ENCODE measurements around the gene CCDC39. TPM values are rescaled to one million over a fixed set of nuclear protein-coding genes. Genes with fewer than 3 reads are reported as not detected.
"Not testable (repeated sequence)": the region's sequence is repeated elsewhere in the genome, so short reads cannot be mapped to it uniquely, and the experiment has no call there.

The CCDC39 gene
- total RNA-seq, 2 donors from 2014 or later = not detected

DNA sequence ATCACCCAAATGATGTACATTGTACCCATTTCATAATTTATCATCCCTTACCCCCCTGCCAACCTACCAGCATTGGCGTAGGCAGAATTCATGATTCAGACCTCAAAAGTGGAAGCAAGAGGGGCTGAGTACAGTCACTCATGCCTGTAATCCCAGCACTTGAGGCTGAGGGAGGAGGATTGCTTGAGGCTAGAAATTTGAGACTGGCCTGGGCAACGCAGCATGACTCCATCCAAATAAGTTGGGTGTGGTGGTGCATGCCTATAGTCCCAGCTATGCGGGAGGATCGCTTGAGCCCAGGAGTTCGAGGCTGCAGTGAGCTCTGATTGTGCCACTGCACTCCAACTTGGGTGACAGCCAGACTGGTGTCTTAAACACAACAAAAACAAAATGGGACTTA is 66.9 kb downstream of the CCDC39 start:
- no peaks in the 10 kb centered on the region for H3K9me3 Mint-ChIP-seq
- peaks cover 5 to 28% of the 10 kb centered on the region in 2 donors for H3K36me3 Mint-ChIP-seq (ENCODE audit: insufficient read depth in 2 of 2)

DNA sequence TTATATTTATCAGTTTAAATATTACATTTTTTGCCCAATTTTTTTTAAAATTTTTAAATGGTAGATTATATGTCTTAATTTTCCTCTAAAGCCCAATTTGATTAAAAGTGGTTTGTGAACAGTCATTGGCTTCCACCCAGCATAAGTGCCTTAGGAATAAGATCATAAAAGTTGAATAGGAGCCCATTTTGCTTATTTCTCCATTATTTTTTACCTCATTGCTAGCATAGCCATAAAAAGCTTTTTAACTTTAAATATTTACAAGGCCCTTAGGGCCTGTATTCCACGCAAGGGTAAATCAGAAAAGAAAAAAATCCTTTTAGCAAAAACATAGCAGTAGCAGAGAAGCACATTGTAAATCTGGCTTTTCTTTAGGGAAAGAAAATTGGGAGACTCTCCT is 68.3 kb downstream of the CCDC39 start:
- ATAC-seq (replicated peaks in 1 of 2) = no peak
- H3K9me3 Mint-ChIP-seq = no peaks in the 10 kb centered on the region
- peaks cover 5 to 32% of the 10 kb centered on the region in 2 donors for H3K36me3 Mint-ChIP-seq (ENCODE audit: insufficient read depth in 2 of 2)
- H3K4me1 Mint-ChIP-seq (ENCODE audit: low read depth) = peaks cover 2% of the 10 kb centered on the region
- H3K27me3 Mint-ChIP-seq (ENCODE audit: low read depth) = no peaks in the 10 kb centered on the region
- no peak for DNase-seq
- peak overlapping the region; percentile 68 for H3K27ac Mint-ChIP-seq
- no peak overlapping the region for H3K4me3 Mint-ChIP-seq

More for the DNA sequence above, 66.9 kb downstream of the CCDC39 start:
- Mint-ChIP-seq H3K4me1 (ENCODE audit: low read depth) (no peaks in the 10 kb centered on the region), H3K27me3 (ENCODE audit: low read depth) (no peaks in the 10 kb centered on the region), H3K4me3 (no peak overlapping the region), H3K27ac (peak overlapping the region; percentile 54)
- DNase-seq (no peak), ATAC-seq (replicated peaks in 1 of 2) (no peak)

DNA sequence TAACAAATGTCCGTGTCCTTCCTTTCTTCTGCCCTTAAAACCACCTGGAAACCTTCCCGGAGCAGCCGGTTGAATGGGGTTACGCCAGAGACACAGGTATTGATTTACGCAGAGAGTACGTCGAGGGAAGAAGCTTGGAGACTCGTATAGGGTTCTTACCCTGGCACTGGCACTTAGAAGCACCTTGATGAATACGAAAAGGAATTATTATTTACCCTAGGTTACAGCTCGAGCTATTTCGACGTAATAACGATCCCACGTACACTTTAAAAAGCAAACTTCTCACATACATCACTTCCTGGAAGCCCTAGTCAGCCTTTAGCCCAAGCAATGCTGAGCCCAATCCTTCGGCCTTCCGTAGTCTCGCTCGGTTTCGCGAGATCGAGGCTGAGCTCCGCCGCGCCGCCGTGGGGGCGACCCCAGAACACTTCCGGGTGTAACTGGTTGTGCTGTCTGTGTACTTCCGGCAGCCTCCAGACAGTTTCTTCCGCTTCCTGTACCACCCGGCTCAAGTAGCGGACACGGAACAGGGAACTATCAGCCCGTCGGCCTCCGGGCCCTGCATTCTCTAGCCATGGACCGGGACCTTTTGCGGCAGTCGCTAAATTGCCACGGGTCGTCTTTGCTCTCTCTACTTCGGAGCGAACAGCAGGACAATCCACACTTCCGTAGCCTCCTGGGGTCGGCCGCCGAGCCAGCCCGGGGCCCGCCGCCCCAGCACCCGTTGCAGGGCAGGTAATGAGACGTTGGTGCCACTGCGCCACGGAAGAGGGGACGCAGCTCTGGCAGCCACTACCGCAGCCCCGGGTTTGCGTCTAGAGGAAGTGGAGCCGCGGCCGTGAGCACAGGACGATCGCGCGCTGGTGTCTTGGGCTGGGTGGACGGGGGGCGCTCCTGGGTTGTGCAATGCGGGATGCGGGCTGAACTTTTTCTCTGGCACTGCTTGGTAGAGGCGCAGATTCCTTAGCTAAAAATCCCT is 77.3 kb downstream of the CCDC39 start, which contains the start of gene TTC14:
TSS of gene TTC14 (plus strand) at position 476 of the 979 bp plus-strand sequence. CDS start at position 575, 99 bp downstream.
- DNase-seq (peak; percentile 94 to 95), ATAC-seq (replicated peaks in 1 of 2) (peak; percentile 96 to 97)
- Mint-ChIP-seq H3K4me1 (ENCODE audit: low read depth) (peaks cover 16% of the 10 kb centered on the region), H3K27ac (peak within 1 kb of the TSS; percentile 93), H3K4me3 (peak within 1 kb of the TSS; percentile 86 to 95), H3K27me3 (ENCODE audit: low read depth) (no peaks in the 10 kb centered on the region), H3K36me3 (ENCODE audit: insufficient read depth in 2 of 2) (peaks cover 12 to 16% of the 10 kb centered on the region in 2 donors), H3K9me3 (peaks cover 1 to 2% of the 10 kb centered on the region in 2 donors)

DNA sequence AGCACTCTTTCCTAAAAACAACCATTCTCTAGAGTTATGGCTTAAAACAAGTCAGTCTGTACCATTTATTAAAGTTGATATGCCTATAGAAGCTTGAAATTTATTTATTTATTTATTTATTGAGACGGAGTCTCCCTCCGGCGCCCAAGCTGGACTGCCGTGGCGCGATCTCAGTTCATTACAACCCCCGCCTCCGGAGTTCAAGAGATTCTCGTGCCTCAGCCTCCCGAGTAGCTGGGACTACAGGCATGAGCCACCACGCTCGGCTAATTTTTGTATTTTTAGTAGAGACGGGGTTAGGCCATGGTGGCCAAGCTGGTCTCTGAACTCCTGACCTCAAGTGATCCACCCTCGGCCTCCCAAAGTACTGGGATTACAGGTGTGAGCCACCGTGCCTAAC is 78.8 kb downstream of the CCDC39 start:
- no peaks in the 10 kb centered on the region for H3K27me3 Mint-ChIP-seq (ENCODE audit: low read depth)
- ATAC-seq (replicated peaks in 1 of 2) (no peak), DNase-seq (no peak)
- peak overlapping the region; percentile 93 for H3K27ac Mint-ChIP-seq
- peaks cover 12% of the 10 kb centered on the region for H3K4me1 Mint-ChIP-seq (ENCODE audit: low read depth)
- H3K9me3 Mint-ChIP-seq = peaks cover 1 to 2% of the 10 kb centered on the region in 2 donors
- peaks cover 10 to 12% of the 10 kb centered on the region in 2 donors for H3K36me3 Mint-ChIP-seq (ENCODE audit: insufficient read depth in 2 of 2)
- peak overlapping the region; percentile 29 to 86 for H3K4me3 Mint-ChIP-seq

DNA sequence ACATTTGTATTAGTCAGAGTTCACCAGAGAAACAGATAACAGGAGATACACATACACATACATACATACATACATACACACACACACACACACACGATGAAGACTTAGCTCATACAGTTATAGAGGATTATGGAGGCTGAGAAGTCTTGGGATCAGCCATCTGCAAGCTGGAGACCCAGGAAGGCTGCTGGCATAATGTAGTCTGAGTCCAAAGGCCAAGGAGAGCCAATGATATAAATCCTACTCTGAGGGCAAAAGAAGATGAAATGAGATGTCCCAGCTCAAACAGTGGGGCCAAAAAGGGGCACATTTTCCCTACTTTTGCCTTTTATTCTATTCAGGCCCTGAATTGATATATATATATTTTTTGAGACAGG is 83.7 kb downstream of the CCDC39 start:
- ATAC-seq (replicated peaks in 1 of 2) = no peak
- Mint-ChIP-seq H3K27me3 (ENCODE audit: low read depth) (peaks cover 13% of the 10 kb centered on the region), H3K4me3 (no peak overlapping the region)

DNA sequence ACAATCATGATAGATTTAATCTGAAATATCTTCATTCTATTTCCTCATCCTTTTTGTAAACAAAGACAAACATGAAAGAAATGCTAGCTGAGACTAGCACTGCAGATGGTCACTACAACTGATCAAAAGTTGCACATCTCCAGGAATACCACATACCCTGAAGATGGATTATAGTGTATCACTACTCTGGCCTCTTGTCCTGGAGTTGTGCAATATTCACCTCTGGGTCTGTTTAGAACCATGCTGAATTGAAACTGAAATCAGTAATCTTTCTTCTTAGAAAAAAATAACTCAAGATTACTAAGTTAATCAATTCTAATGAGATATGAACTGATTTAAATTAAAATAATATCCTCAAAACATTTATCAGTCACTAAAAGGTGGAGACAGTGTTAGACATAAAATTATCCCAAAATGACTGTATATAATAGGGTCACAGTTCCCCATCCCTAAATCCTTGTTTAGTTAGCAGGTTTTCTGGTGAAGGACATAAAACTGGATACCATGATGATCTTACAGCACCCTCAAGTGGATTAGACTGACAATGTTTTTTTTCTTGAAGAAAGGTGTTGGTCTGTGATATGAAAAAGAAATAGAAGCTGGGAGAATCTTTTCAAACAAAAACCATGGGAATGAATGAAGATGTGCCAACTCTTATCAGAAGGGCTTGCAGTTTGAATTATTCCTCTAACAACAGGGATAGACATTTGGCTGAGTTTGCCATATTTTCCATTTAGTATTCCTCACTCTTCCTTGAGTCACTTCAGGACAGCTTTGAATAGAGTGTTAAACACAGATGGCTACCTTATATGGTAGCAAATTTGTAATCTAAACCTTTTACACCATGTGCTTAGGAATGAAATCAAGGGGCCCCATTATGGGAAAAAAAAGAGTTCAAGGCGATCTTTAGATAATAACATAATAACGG is 84.4 kb downstream of the CCDC39 start:
- H3K9me3 Mint-ChIP-seq = no peaks in the 10 kb centered on the region
- no peak for DNase-seq
- no peaks in the 10 kb centered on the region for H3K36me3 Mint-ChIP-seq (ENCODE audit: insufficient read depth in 2 of 2)
- H3K4me3 Mint-ChIP-seq = no peak overlapping the region
- H3K27ac Mint-ChIP-seq = no peak overlapping the region
- peaks cover 13% of the 10 kb centered on the region for H3K27me3 Mint-ChIP-seq (ENCODE audit: low read depth)
- no peaks in the 10 kb centered on the region for H3K4me1 Mint-ChIP-seq (ENCODE audit: low read depth)
- ATAC-seq (replicated peaks in 1 of 2) = no peak

More for the DNA sequence above, 83.7 kb downstream of the CCDC39 start:
- H3K4me1 Mint-ChIP-seq (ENCODE audit: low read depth) = no peaks in the 10 kb centered on the region
- no peaks in the 10 kb centered on the region for H3K9me3 Mint-ChIP-seq
- no peaks in the 10 kb centered on the region for H3K36me3 Mint-ChIP-seq (ENCODE audit: insufficient read depth in 2 of 2)
- H3K27ac Mint-ChIP-seq = no peak overlapping the region
- no peak for DNase-seq

DNA sequence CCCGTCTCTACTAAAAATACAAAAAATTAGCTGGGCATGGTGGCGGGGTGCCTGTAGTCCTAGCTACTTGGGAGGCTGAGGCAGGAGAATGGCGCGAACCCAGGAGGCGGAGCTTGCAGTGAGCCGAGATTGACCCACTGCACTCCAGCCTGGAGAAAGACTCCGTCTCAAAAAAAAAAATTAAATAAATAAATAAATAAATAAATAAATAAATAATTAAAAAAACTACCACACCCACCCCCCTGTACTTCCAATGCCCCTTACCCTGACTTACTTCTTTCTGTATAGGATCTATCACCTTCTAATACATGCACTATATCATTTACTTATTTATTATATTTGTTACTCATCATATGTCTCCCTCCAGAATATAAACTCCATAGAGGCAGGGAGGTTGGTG is 85.7 kb downstream of the CCDC39 start:
- DNase-seq; ATAC-seq (replicated peaks in 1 of 2); H3K27ac Mint-ChIP-seq; H3K4me3 Mint-ChIP-seq; H3K9me3 Mint-ChIP-seq; H3K36me3 Mint-ChIP-seq (ENCODE audit: insufficient read depth in 2 of 2); H3K4me1 Mint-ChIP-seq (ENCODE audit: low read depth): not testable (repeated sequence)
- H3K27me3 Mint-ChIP-seq (ENCODE audit: low read depth) = peaks cover 13% of the 10 kb centered on the region

DNA sequence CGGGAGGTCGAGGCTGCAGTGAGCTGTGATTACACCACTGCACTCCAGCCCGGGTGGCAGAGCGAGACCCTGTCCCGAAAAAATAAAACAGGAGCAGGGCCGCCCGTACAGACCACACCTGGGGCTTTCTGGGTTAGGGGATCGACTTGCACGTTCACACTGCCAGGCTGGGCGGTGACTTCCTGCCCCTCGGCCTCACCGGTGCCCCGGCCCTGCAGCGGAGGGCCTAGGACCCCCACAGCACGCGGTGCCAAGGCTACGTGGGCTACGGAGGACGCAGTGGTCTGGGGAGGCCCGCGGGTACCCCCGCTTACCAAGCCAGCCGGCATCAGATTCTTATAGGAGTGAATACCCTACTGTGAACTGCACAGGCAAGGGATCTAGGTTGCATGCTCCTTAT is 88.9 kb downstream of the CCDC39 start:
- Mint-ChIP-seq H3K4me3 (no peak overlapping the region), H3K27ac (no peak overlapping the region), H3K9me3 (no peaks in the 10 kb centered on the region), H3K27me3 (ENCODE audit: low read depth) (peaks cover 32% of the 10 kb centered on the region), H3K4me1 (ENCODE audit: low read depth) (no peaks in the 10 kb centered on the region), H3K36me3 (ENCODE audit: insufficient read depth in 2 of 2) (no peaks in the 10 kb centered on the region)
- DNase-seq (no peak), ATAC-seq (replicated peaks in 1 of 2) (no peak)

DNA sequence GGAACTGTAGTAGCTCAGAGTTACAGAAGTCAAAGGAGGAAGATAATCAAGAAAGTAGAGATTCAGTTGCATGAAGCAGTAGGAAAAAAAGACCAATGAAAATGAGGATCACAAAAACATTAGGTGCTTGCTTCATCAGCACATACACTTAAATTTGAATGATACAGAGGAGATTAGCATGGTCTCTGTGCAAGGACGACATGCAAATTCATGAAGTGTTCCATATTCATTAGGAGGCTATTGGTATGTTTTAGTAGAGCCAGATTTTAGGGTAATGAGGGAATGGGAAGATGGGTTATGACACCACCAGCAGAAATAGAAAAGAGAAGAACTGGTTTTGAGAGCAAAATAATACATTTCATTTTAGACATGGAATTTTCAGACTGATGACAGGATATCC is 98.4 kb downstream of the CCDC39 start:
- no peak overlapping the region for H3K4me3 Mint-ChIP-seq
- H3K9me3 Mint-ChIP-seq = no peaks in the 10 kb centered on the region
- DNase-seq (no peak), ATAC-seq (replicated peaks in 1 of 2) (no peak)
- H3K27ac Mint-ChIP-seq = no peak overlapping the region
- H3K36me3 Mint-ChIP-seq (ENCODE audit: insufficient read depth in 2 of 2) = no peaks in the 10 kb centered on the region
- no peaks in the 10 kb centered on the region for H3K4me1 Mint-ChIP-seq (ENCODE audit: low read depth)
- H3K27me3 Mint-ChIP-seq (ENCODE audit: low read depth) = peaks cover 21% of the 10 kb centered on the region

DNA sequence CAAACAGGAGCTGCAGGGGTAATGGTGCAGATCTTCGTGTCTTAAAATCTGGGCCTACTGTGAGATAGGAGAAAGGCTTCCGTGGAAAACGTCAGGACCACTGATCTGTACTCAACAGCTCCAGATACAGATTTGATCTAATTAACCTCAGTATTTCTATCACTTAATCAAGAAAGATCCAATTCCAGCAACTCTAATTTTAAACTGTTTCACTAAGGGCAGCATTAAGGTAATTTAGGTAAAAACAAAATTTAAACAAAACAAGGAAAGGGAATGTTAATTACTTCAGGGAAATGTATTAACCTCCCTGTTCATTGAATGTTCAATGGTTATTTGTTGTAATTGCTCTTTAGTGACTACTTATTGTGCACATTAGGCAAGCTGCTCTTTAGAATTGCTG is 103.7 kb downstream of the CCDC39 start:
- no peak for DNase-seq
- ATAC-seq (replicated peaks in 1 of 2) = no peak
- no peaks in the 10 kb centered on the region for H3K36me3 Mint-ChIP-seq (ENCODE audit: insufficient read depth in 2 of 2)
- no peaks in the 10 kb centered on the region for H3K9me3 Mint-ChIP-seq
- H3K27ac Mint-ChIP-seq = no peak overlapping the region
- peaks cover under 1% of the 10 kb centered on the region for H3K27me3 Mint-ChIP-seq (ENCODE audit: low read depth)
- H3K4me1 Mint-ChIP-seq (ENCODE audit: low read depth) = no peaks in the 10 kb centered on the region
- no peak overlapping the region for H3K4me3 Mint-ChIP-seq

DNA sequence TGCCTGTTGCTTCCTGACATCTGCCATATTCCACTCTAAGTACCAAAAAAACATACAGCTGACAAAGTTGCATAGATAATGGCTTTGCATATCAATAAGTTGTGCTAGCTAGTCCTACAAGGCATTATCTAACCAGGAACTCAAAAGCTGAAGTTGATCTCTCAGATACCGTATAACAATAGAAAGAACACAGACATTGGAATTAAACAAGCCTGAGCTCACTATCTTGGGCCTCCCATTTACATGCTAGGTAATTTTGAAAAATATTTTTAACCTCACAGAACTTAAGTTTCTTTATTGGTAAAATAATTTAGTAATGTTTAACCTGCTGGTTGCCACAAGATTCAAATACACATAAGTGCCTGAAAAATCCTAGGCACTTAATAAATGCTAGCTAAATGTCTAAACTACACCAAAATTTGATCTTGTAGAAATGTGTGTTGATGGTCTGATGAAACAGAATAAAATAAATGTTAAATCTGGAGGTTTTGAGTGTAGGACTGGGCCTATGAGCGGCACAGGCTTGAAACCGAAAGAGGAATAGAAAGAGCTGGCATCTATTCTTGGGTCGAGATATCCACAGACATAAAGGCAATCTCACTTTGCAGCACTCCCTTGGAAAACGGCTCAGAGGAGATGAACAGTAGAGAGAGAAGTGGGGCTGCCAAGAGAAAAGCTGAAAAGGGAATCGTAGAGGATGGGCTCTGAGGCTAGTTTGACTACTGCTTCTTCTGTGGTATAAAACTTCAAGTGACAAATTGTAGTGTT is 107.3 kb downstream of the CCDC39 start:
- DNase-seq (no peak), ATAC-seq (replicated peaks in 1 of 2) (no peak)
- Mint-ChIP-seq H3K4me3 (no peak overlapping the region), H3K27ac (no peak overlapping the region), H3K4me1 (ENCODE audit: low read depth) (no peaks in the 10 kb centered on the region), H3K27me3 (ENCODE audit: low read depth) (peaks cover 18% of the 10 kb centered on the region), H3K9me3 (no peaks in the 10 kb centered on the region), H3K36me3 (ENCODE audit: insufficient read depth in 2 of 2) (no peaks in the 10 kb centered on the region)

DNA sequence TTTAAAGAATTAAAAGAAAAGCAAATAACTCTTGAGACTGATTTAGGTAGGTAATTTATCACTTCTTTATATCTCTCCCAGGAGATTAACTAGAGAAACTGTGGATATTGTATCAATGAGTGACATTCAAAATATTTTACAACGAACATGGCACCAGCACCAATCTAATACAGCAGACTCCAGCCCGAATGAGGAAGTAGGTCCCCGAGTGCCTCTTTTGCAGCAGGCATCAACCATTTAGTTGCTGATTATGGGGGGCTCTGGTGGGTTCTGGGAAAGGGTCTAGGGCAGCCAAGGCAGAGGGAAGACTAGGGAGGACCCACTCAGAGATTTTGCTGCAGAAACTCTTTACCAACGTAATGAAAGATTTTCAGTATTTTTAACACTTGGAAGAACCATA is 109.1 kb downstream of the CCDC39 start:
- H3K36me3 Mint-ChIP-seq (ENCODE audit: insufficient read depth in 2 of 2) = no peaks in the 10 kb centered on the region
- H3K27ac Mint-ChIP-seq = no peak overlapping the region
- peaks cover 18% of the 10 kb centered on the region for H3K27me3 Mint-ChIP-seq (ENCODE audit: low read depth)
- H3K4me1 Mint-ChIP-seq (ENCODE audit: low read depth) = no peaks in the 10 kb centered on the region
- no peak for DNase-seq
- H3K4me3 Mint-ChIP-seq = no peak overlapping the region
- ATAC-seq (replicated peaks in 1 of 2) = no peak
- H3K9me3 Mint-ChIP-seq = no peaks in the 10 kb centered on the region

All from activated T-cell treated with anti-CD3 and anti-CD28 coated beads, Interleukin-2, amount 50 U/mL, for 72 hours (primary cell).